ENCODE results near the gene KLHL26. TPM values are rescaled to one million over a fixed set of nuclear protein-coding genes. Genes with fewer than 3 reads are reported as not detected.

Gene KLHL26
- total RNA-seq = 8.6 and 9.5 TPM in 2 replicates
- 8.0 and 8.2 TPM in 2 replicates for polyA plus RNA-seq

GRCh38 chr19:18636969-18637629 is at the start of gene KLHL26:
TSS of gene KLHL26 (plus strand) at chr19:18637028. CDS start at chr19:18637055, 27 bp downstream.
- no peak for TF ChIP-seq CTCF (IDR thresholded peaks at IDR 0.05; ENCODE audit: low read depth, low read length)
- no peaks in the 10 kb centered on the region for H3K36me3 ChIP-seq
- H3K9me3 ChIP-seq (ENCODE audit: low read depth) = no peaks in the 10 kb centered on the region
- H3K4me3 ChIP-seq = peak within 1 kb of the TSS; percentile 53
- H3K27me3 ChIP-seq = peaks cover 5% of the 10 kb centered on the region
- no peaks in the 10 kb centered on the region for H3K4me1 ChIP-seq (ENCODE audit: low read depth)
- DNase-seq (ENCODE audit: low read depth in 1 of 2, low spot score in 1 of 2) = no peak
- H3K27ac ChIP-seq = peak within 1 kb of the TSS; percentile 13

- no peak for DNase-seq (ENCODE audit: low read depth in 1 of 2, low spot score in 1 of 2)
- no peaks in the 10 kb centered on the region for H3K36me3 ChIP-seq
- H3K9me3 ChIP-seq (ENCODE audit: low read depth) = no peaks in the 10 kb centered on the region
- no peaks in the 10 kb centered on the region for H3K27me3 ChIP-seq
- no peak overlapping the region for H3K4me3 ChIP-seq
- H3K4me1 ChIP-seq (ENCODE audit: low read depth) = no peaks in the 10 kb centered on the region
- no peak for TF ChIP-seq CTCF (IDR thresholded peaks at IDR 0.05; ENCODE audit: low read depth, low read length)
- no peak overlapping the region for H3K27ac ChIP-seq
These were observed 49.3 kb upstream of the KLHL26 start for GRCh38 chr19:18587561-18587960.

GRCh38 chr19:18587962-18588610 is 48.7 kb upstream of the KLHL26 start:
- no peak for TF ChIP-seq CTCF (IDR thresholded peaks at IDR 0.05; ENCODE audit: low read depth, low read length)
- Histone ChIP-seq H3K9me3 (ENCODE audit: low read depth) (no peaks in the 10 kb centered on the region), H3K27ac (peak overlapping the region; percentile 84), H3K4me3 (peak overlapping the region; percentile 76), H3K27me3 (no peaks in the 10 kb centered on the region), H3K4me1 (ENCODE audit: low read depth) (no peaks in the 10 kb centered on the region), H3K36me3 (no peaks in the 10 kb centered on the region)
- DNase-seq (ENCODE audit: low read depth in 1 of 2, low spot score in 1 of 2) = no peak

GRCh38 chr19:18588611-18589379 is 48.0 kb upstream of the KLHL26 start, which contains the start of gene REX1BD:
TSS of gene REX1BD (plus strand) at chr19:18588798. CDS start at chr19:18588802, 4 bp downstream.
- Histone ChIP-seq H3K36me3 (no peaks in the 10 kb centered on the region), H3K27me3 (peaks cover 3% of the 10 kb centered on the region), H3K4me3 (peak within 1 kb of the TSS; percentile 76), H3K9me3 (ENCODE audit: low read depth) (no peaks in the 10 kb centered on the region), H3K4me1 (ENCODE audit: low read depth) (no peaks in the 10 kb centered on the region), H3K27ac (peak within 1 kb of the TSS; percentile 84)
- TF ChIP-seq CTCF (IDR thresholded peaks at IDR 0.05; ENCODE audit: low read depth, low read length) = peak; percentile 81
- DNase-seq (ENCODE audit: low read depth in 1 of 2, low spot score in 1 of 2) = peak; percentile 87 to 88

GRCh38 chr19:18589380-18590272 is 47.2 kb upstream of the KLHL26 start:
- peak overlapping the region; percentile 76 for H3K4me3 ChIP-seq
- no peaks in the 10 kb centered on the region for H3K9me3 ChIP-seq (ENCODE audit: low read depth)
- TF ChIP-seq CTCF (IDR thresholded peaks at IDR 0.05; ENCODE audit: low read depth, low read length) = peak; percentile 29
- no peaks in the 10 kb centered on the region for H3K4me1 ChIP-seq (ENCODE audit: low read depth)
- H3K27ac ChIP-seq = peak overlapping the region; percentile 84
- H3K36me3 ChIP-seq = no peaks in the 10 kb centered on the region
- H3K27me3 ChIP-seq = peaks cover 4% of the 10 kb centered on the region
- DNase-seq (ENCODE audit: low read depth in 1 of 2, low spot score in 1 of 2) = peak; percentile 73 to 81

All from cardiac muscle cell (in vitro differentiated cells and primary cell).